HCT116 (cell line): ENCODE measurements around the gene ZFAND6. TPM values are rescaled to one million over a fixed set of nuclear protein-coding genes. Genes with fewer than 3 reads are reported as not detected.

Experiments
- ATAC-seq: fragments of 200-7000 bp; cut with Tn5 transposase; 2 replicates; pipeline ENCODE4 v1.9.1; 2020; ENCODE audit warnings: mild to moderate bottlenecking, moderate library complexity
- BruUV-seq: library from RNA; stranded (reverse); fragments of 400-500 nt; replicated peaks from 2 replicates; lab custom pipeline; 2021; lab: Mats Ljungman, UMichigan
- CTCF ChIA-PET: fragments of 300-600 bp; sonication (Branson Sonifier 250); formaldehyde crosslinking; loops from one replicate; lab custom pipeline; 2021; ENCODE audit warnings: antibody characterized with exemption; lab: Charles Lee
- POLR2A ChIA-PET: fragments of 300-600, 350-600 bp; sonication (Branson Sonifier 250); formaldehyde crosslinking; loops from one replicate; lab custom pipeline; 2021; ENCODE audit warnings: antibody characterized with exemption; lab: Charles Lee
- RAD21 ChIA-PET, 2 experiments: fragments of 300-600 bp; sonication (Branson Sonifier 250); formaldehyde crosslinking; loops; one replicate each; lab custom pipeline; 2023; ENCODE audit warnings: low total read pairs in 2 of 2; ENCODE audit not compliant: uncharacterized antibody in 2 of 2, unreplicated experiment in 2 of 2, low non-redundant PET in 1 of 2; lab: Charles Lee
- DNase-seq: peaks from one replicate; pipeline ENCODE4 v3.0.0-alpha.2; 2010; ENCODE audit warnings: low read depth, low spot score
- H2AFZ ChIP-seq: fragments of 200-600 bp; shearing (Covaris generic), sonication (generic); 2 replicates; pipeline ENCODE4 v1.6.1; 2017; ENCODE audit warnings: low read depth, mixed run types, mixed read lengths, antibody characterized with exemption, low read length; ENCODE audit not compliant: poor library complexity, severe bottlenecking
- H3K27ac ChIP-seq: 2 replicates; pipeline ENCODE4 v1.5.1; 2012; ENCODE audit warnings: low read depth, low read length
- H3K27me3 ChIP-seq: fragments of 200-600 bp; sonication (generic); 2 replicates; pipeline ENCODE4 v1.6.1; 2016; ENCODE audit warnings: mixed run types, low read length, mixed read lengths; ENCODE audit not compliant: insufficient read depth
- H3K36me3 ChIP-seq, 2 experiments: fragments of 200-500 bp in 1 of 2; fragments of 200-600 bp in 1 of 2; sonication (Bioruptor generic) in 1 of 2; sonication (generic) in 1 of 2; 2 replicates each; pipeline versions ENCODE4 v1.5.1 to v1.6.1; 2014 to 2016; ENCODE audit warnings: low read length in 2 of 2, inconsistent platforms in 1 of 2, mixed read lengths in 1 of 2, mixed run types in 1 of 2; ENCODE audit not compliant: insufficient read depth in 2 of 2, control insufficient read depth in 1 of 2
- H3K4me1 ChIP-seq, 2 experiments: fragments of 200-600 bp in 1 of 2; sonication (generic) in 1 of 2; 2 replicates each; pipeline versions ENCODE4 v1.5.1 to v1.6.1; 2012 to 2017; ENCODE audit warnings: low read length in 2 of 2, inconsistent platforms in 1 of 2, mild to moderate bottlenecking in 1 of 2, mixed read lengths in 1 of 2, mixed run types in 1 of 2, moderate library complexity in 1 of 2; ENCODE audit not compliant: insufficient read depth in 2 of 2, control insufficient read depth in 1 of 2
- H3K4me2 ChIP-seq: fragments of 200-600 bp; sonication (generic); 2 replicates; pipeline ENCODE4 v1.6.1; 2017; ENCODE audit warnings: mixed run types, low read length, mixed read lengths
- H3K4me3 ChIP-seq, 2 experiments: fragments of 200-600 bp in 1 of 2; sonication (generic) in 1 of 2; replicated peaks in 1 of 2; 2 replicates each; pipeline ENCODE4 v1.5.1; 2011 to 2016; ENCODE audit warnings: low read length in 2 of 2, control low read depth in 1 of 2, low read depth in 1 of 2, mild to moderate bottlenecking in 1 of 2, mixed read lengths in 1 of 2, mixed run types in 1 of 2
- H3K79me2 ChIP-seq: fragments of 200-600 bp; sonication (generic); 2 replicates; pipeline ENCODE4 v1.6.1; 2017; ENCODE audit warnings: mild to moderate bottlenecking, mixed run types, low read length, moderate library complexity, mixed read lengths; ENCODE audit not compliant: insufficient read depth
- H3K9ac ChIP-seq: fragments of 200-600 bp; sonication (generic); 2 replicates; pipeline ENCODE4 v1.6.1; 2016; ENCODE audit warnings: low read length, mixed read lengths
- H3K9me2 ChIP-seq: fragments of 200-600 bp; sonication (generic), shearing (Covaris generic); 2 replicates; pipeline ENCODE4 v1.6.1; 2017; ENCODE audit warnings: mixed run types, mild to moderate bottlenecking, moderate library complexity; ENCODE audit not compliant: insufficient read depth
- H3K9me3 ChIP-seq, 2 experiments: fragments of 200-500 bp in 1 of 2; fragments of 200-600 bp in 1 of 2; sonication (Bioruptor generic) in 1 of 2; sonication (generic) in 1 of 2; 2 replicates each; pipeline ENCODE4 v1.6.1; 2014 to 2017; ENCODE audit warnings: low read length in 2 of 2, mixed read lengths in 2 of 2, inconsistent platforms in 1 of 2, low read depth in 1 of 2, mild to moderate bottlenecking in 1 of 2, mixed run types in 1 of 2, moderate library complexity in 1 of 2; ENCODE audit not compliant: control insufficient read depth in 1 of 2, insufficient read depth in 1 of 2
- H4K20me1 ChIP-seq: fragments of 200-600 bp; sonication (generic), shearing (Covaris generic); 2 replicates; pipeline ENCODE4 v1.6.1; 2017; ENCODE audit warnings: mixed run types, mild to moderate bottlenecking, moderate library complexity; ENCODE audit not compliant: insufficient read depth
- CBX3 ChIP-seq: IDR thresholded peaks from 2 replicates; pipeline ENCODE4 v1.6.1; 2012; ENCODE audit warnings: low read depth
- CEBPB ChIP-seq: IDR thresholded peaks from 2 replicates; pipeline ENCODE4 v1.6.1; 2012; ENCODE audit warnings: low read depth
- ELF1 ChIP-seq: IDR thresholded peaks from 2 replicates; pipeline ENCODE4 v1.6.1; 2012; ENCODE audit warnings: low read depth, borderline replicate concordance
- EZH2 ChIP-seq: fragments of 200-600 bp; sonication (generic); IDR thresholded peaks from 2 replicates; pipeline ENCODE4 v1.6.1; 2017; ENCODE audit warnings: antibody characterized with exemption, mixed run types
- EZH2phosphoT487 ChIP-seq: fragments of 200-600 bp; IDR thresholded peaks from 2 replicates; pipeline ENCODE4 v1.6.1; 2018; ENCODE audit warnings: antibody characterized with exemption, borderline replicate concordance
- JUND ChIP-seq: IDR thresholded peaks from 2 replicates; pipeline ENCODE4 v1.6.1; 2012
- POLR2A ChIP-seq: IDR thresholded peaks from 2 replicates; pipeline ENCODE4 v1.7.0; 2011; ENCODE audit warnings: borderline replicate concordance; ENCODE audit not compliant: insufficient read depth, insufficient read length; ENCODE audit errors: extremely low read depth
- POLR2AphosphoS5 ChIP-seq: IDR thresholded peaks from 2 replicates; pipeline ENCODE4 v1.6.1; 2011; ENCODE audit warnings: mild to moderate bottlenecking, low read depth, low read length, moderate library complexity
- REST ChIP-seq: IDR thresholded peaks from 2 replicates; pipeline ENCODE4 v1.6.1; 2012; ENCODE audit warnings: low read depth
- SIN3A ChIP-seq: IDR thresholded peaks from 2 replicates; pipeline ENCODE4 v1.6.1; 2012; ENCODE audit warnings: low read depth
- SP1 ChIP-seq: IDR thresholded peaks from 2 replicates; pipeline ENCODE4 v1.6.1; 2012; ENCODE audit warnings: low read depth
- SRF ChIP-seq: IDR thresholded peaks from 2 replicates; pipeline ENCODE4 v1.6.1; 2012; ENCODE audit warnings: low read depth
- TCF7L2 ChIP-seq: IDR thresholded peaks from 2 replicates; pipeline ENCODE4 v1.7.0; 2011; ENCODE audit warnings: borderline replicate concordance, inconsistent platforms; ENCODE audit not compliant: insufficient read depth, insufficient read length; ENCODE audit errors: extremely low read depth
- ZFX ChIP-seq: fragments of 450-650 bp; IDR thresholded peaks from 2 replicates; pipeline ENCODE4 v1.6.1; 2017
- ZNF274 ChIP-seq: fragments of 200-500 bp; sonication (Bioruptor generic); IDR thresholded peaks from 2 replicates; pipeline ENCODE4 v1.6.1; 2014; ENCODE audit warnings: mild to moderate bottlenecking, low read depth, low read length, inconsistent platforms
- intact Hi-C: fragments of 100-400 bp; cut with micrococcal nuclease; formaldehyde crosslinking; loops from 2 replicates; pipeline ENCODE4 v1.10.0; 2022
- total RNA-seq: library from RNA; stranded (reverse); gene quantifications from one replicate; pipeline ENCODE4 v1.2.1, GENCODE V29; 2021; ENCODE audit not compliant: unreplicated experiment
- TF ChIP-seq, protein P1 (sequence below), 3 experiments: fragments of 200-600 bp in 1 of 3; sonication (generic) in 1 of 3; IDR thresholded peaks in 2 of 3; conservative IDR thresholded peaks in 1 of 3; 2 replicates each; pipeline ENCODE4 v1.5.1; 2012 to 2017; ENCODE audit warnings: low read depth in 2 of 3, low read length in 2 of 3, antibody characterized with exemption in 1 of 3, borderline replicate concordance in 1 of 3, control low read depth in 1 of 3, mild to moderate bottlenecking in 1 of 3, mixed read lengths in 1 of 3, mixed run types in 1 of 3, moderate library complexity in 1 of 3; ENCODE audit not compliant: insufficient read depth in 1 of 3

The ZFAND6 gene
- total RNA-seq, 1 experiment from 2014 or later = 51.3 TPM

- TF ChIP-seq REST (no peak), SIN3A (no peak), ELF1 (no peak)
- TF ChIP-seq, all 23 proteins: peak for 4
Observed at GRCh38 chr15:80072285-80072994, 13.0 kb downstream of the ZFAND6 start (continued).

DNA sequence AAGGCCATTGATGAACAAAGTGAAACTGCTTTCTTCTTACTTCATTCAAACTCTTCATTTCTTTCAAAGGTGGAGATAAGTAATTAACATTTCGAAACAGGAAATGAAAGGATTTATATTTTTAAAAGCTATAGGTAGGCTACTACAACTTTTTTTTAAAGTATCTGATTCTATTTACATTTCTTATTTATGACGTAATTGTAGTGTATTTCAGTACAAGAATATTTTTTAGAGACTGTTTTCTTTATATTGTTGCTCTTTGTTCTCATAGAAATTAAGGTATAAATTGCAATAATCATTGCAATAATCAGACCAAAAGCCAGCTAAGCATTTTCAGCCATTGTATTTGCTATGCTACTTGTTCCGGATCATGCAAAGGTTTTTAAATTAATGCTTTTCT, 13.7 kb downstream of the ZFAND6 start:
- peak overlapping the region; percentile 52 to 61; a peak in 2 of 4 replicates for H3K4me3 ChIP-seq
- H3K9me3 ChIP-seq = no peaks in the 10 kb centered on the region
- H3K4me1 ChIP-seq = peaks cover 4 to 23% of the 10 kb centered on the region in 2 experiments
- no peaks in the 10 kb centered on the region for H4K20me1 ChIP-seq
- H3K9ac ChIP-seq = no peak overlapping the region
- no peak overlapping the region for H2AFZ ChIP-seq
- CTCF ChIA-PET = interaction anchor here (1.2 kb wide), 1 partner anchor 220 kb away, joined by 3 read pairs; no protein-coding TSS in a partner anchor
- H3K27ac ChIP-seq = no peak overlapping the region
- H3K4me2 ChIP-seq = peak overlapping the region; percentile 76
- no peaks in the 10 kb centered on the region for H3K9me2 ChIP-seq
- H3K36me3 ChIP-seq = no peaks in the 10 kb centered on the region
- RAD21 ChIA-PET = no interaction called here
- no peak for DNase-seq
- no peak for TF ChIP-seq ZNF274
- TF ChIP-seq REST = no peak
- no peak for TF ChIP-seq EZH2phosphoT487
- TF ChIP-seq, protein P1, sequence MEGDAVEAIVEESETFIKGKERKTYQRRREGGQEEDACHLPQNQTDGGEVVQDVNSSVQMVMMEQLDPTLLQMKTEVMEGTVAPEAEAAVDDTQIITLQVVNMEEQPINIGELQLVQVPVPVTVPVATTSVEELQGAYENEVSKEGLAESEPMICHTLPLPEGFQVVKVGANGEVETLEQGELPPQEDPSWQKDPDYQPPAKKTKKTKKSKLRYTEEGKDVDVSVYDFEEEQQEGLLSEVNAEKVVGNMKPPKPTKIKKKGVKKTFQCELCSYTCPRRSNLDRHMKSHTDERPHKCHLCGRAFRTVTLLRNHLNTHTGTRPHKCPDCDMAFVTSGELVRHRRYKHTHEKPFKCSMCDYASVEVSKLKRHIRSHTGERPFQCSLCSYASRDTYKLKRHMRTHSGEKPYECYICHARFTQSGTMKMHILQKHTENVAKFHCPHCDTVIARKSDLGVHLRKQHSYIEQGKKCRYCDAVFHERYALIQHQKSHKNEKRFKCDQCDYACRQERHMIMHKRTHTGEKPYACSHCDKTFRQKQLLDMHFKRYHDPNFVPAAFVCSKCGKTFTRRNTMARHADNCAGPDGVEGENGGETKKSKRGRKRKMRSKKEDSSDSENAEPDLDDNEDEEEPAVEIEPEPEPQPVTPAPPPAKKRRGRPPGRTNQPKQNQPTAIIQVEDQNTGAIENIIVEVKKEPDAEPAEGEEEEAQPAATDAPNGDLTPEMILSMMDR (IDR thresholded peaks at IDR 0.05 in 2 of 3, conservative IDR thresholded peaks at IDR 0.05 in 1 of 3; ENCODE audit: borderline replicate concordance in 1 of 3, insufficient read depth in 1 of 3, low read depth in 2 of 3, low read length in 2 of 3) = no peak
- no peak for TF ChIP-seq POLR2AphosphoS5
- no peak for TF ChIP-seq SP1
- no peak for TF ChIP-seq EZH2
- TF ChIP-seq CBX3 = no peak
- no peak for TF ChIP-seq POLR2A
- TF ChIP-seq TCF7L2 = no peak
- TF ChIP-seq JUND = no peak
- no peak for TF ChIP-seq CEBPB
- TF ChIP-seq SRF = no peak
- no peak for TF ChIP-seq ZFX
- TF ChIP-seq ELF1 = no peak
- intact Hi-C loops = loop anchor here (5.0 kb wide), 1 partner anchor 79 kb away; the partner anchor contains the start of gene FAH
- peaks cover 90% of the 10 kb centered on the region for H3K79me2 ChIP-seq
- ATAC-seq = no peak
- H3K27me3 ChIP-seq = no peaks in the 10 kb centered on the region
- POLR2A ChIA-PET = interaction anchor here (1.5 kb wide), 1 partner anchor 11 kb away, joined by 6 read pairs; no protein-coding TSS in a partner anchor
- no TSS peak for BruUV-seq
